Activated CD8-positive, alpha-beta memory T cell treated with anti-CD3 and anti-CD28 coated beads for 36 hours (primary cell): ENCODE results near the gene GPBP1. TPM values are rescaled to one million over a fixed set of nuclear protein-coding genes. Genes with fewer than 3 reads are reported as not detected.
"Not testable (repeated sequence)": the region's sequence is repeated elsewhere in the genome, so short reads cannot be mapped to it uniquely, and the experiment has no call there.

Experiments
- CTCF ChIA-PET: fragments of 350-600 bp; sonication (Branson Sonifier 250); formaldehyde crosslinking; loops from one replicate; lab custom pipeline; 2021; ENCODE audit warnings: antibody characterized with exemption; lab: Charles Lee
- POLR2A ChIA-PET: fragments of 350-600 bp; sonication (Branson Sonifier 250); formaldehyde crosslinking; loops from one replicate; lab custom pipeline; 2021; ENCODE audit warnings: antibody characterized with exemption; lab: Charles Lee
- total RNA-seq, 2 experiments: library from RNA; stranded (reverse); gene quantifications; one replicate each; pipeline ENCODE4 v1.2.3, GENCODE V29; 2021

The GPBP1 gene
- total RNA-seq: 10 to 100 TPM; 78.5 to 78.7 TPM

DNA sequence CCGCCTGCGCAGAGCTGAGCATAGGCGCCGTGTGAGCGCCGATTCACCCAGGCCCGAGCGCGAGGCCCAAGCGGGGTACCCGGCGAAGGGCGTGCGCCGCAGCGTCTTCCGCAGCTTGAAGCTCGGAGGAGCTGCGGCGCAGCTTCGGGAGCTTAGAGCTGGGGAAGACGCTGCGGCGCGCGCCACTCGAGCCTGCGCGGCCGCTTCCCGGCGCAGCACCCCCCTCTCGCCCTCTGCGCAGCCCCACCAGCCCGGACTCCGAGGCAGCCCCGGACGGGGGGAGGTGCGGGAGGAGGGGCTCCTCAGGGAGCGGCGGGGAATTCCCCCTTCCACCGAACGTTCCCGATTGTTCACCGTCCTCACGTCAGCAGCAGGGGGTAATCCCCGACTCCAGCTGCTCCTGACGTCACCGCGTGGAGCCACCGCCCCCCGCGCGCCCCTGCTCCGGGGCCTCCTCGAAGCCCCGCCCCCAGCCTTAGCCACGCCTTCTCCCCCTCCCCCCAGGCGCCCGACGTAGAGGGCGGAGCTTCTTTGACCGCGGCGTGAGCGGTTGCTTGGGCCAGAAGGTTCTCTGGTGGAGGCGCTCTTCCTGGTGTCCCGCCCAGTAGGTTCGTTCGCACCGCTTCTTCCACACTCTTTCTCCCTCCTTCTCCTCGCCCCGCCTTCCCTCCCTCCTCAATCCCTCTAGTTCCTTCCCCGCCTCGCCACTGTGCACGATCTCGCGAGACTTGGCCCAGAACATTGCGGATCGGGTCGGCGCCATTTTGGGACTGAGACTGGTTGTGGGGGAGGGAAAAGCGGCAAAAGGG is at the start of gene GPBP1:
TSS of gene GPBP1 (plus strand) at position 741 of the 809 bp plus-strand sequence. CDS start 40,072 bp downstream, outside the sequence.
- ChIA-PET CTCF (no interaction called here), POLR2A (interaction anchor here (1.3 to 1.5 kb wide), 3 partner anchors 46 to 263 kb away, joined by 6 to 10 read pairs (median 6); no protein-coding TSS in a partner anchor)

DNA sequence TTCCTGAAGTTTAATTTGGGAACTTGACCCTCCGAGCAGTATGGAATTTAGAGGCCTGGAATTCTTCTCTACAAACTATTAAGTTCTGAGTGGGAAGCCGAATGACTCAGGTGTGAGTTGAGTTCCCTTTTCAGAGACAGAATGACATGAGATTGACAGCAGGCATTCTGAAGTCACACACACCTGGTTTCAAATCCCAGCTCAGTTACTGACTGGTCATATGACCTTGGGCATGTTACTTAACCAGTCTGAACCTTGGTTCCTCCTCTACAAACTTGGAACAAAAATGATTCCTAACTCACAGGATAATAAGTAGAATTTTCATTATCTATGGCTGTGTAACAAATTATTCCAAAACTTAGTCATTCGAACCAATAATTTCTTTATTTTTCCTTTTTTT is 45.5 kb upstream of the GPBP1 start:
- ChIA-PET CTCF (interaction anchor here (1.6 kb wide), 1 partner anchor 10 kb away, joined by 6 read pairs; no protein-coding TSS in a partner anchor), POLR2A (no interaction called here)

- POLR2A ChIA-PET: no interaction called here
- CTCF ChIA-PET: no interaction called here
Observed at GRCh38 chr5:57133574-57133973, 40.3 kb upstream of the GPBP1 start.

GRCh38 chr5:57137401-57137800 is 36.5 kb upstream of the GPBP1 start:
- ChIA-PET CTCF (interaction anchor here (0.7 to 2.4 kb wide), 10 partner anchors 13 to 236 kb away, joined by 3 to 8 read pairs (median 4); no protein-coding TSS in a partner anchor), POLR2A (no interaction called here)

DNA sequence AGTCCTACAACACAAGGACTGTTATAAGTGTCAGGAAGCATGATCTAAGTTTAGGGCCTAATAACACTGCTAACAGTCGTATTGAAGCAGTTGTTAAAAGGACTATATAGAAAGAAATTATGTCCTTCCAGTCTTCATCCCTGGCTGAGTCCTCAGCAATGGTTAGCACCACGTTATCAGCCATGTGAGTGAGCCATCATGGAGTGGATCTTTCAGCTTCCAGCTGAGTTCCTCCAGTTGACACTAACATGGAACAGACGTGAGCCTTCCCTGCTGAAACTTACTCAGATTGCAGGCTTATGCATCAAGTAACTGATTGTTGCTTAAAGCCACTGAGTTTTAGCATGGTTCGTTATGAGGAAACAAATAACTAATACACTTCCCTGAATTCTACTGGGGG is 21.5 kb upstream of the GPBP1 start:
- CTCF ChIA-PET: interaction anchor here (0.6 kb wide), 1 partner anchor 1185 kb away, joined by 3 read pairs; no protein-coding TSS in a partner anchor
- POLR2A ChIA-PET: no interaction called here

GRCh38 chr5:57155033-57155432 is 18.8 kb upstream of the GPBP1 start:
- ChIA-PET CTCF (interaction anchor here (1.9 kb wide), 1 partner anchor 17 kb away, joined by 6 read pairs; no protein-coding TSS in a partner anchor), POLR2A (no interaction called here)

DNA sequence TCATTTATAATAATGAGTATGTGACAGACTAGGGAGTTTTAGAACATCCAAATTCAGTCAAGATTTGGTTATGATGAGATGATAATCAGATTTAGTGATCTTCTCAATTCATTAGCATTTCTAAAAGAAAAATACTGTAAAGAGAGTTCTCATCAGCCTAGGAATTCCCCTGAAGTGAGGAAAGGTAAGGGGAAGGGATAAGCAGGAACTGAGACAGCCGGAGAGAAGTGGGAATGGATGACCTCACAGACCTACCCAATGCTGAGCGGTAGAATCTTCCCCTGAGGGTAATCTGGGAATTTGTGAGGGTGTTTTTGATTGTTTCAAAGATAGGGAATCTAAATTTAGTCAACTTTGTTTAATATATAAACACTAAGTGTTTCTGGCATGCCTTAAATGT is 16.7 kb upstream of the GPBP1 start:
- ChIA-PET CTCF (no interaction called here), POLR2A (no interaction called here)

GRCh38 chr5:57157666-57158065 is 16.2 kb upstream of the GPBP1 start:
- CTCF ChIA-PET: no interaction called here
- POLR2A ChIA-PET: no interaction called here

- CTCF ChIA-PET: interaction anchor here (0.7 kb wide), 1 partner anchor 907 kb away, joined by 4 read pairs; no protein-coding TSS in a partner anchor
- POLR2A ChIA-PET: no interaction called here
Observed at GRCh38 chr5:57163553-57164006, 10.3 kb upstream of the GPBP1 start.

GRCh38 chr5:57164124-57164523 is 9.7 kb upstream of the GPBP1 start:
- ChIA-PET CTCF (interaction anchor here (0.7 kb wide), 1 partner anchor 907 kb away, joined by 4 read pairs; no protein-coding TSS in a partner anchor), POLR2A (no interaction called here)

GRCh38 chr5:57165171-57165570 is 8.7 kb upstream of the GPBP1 start:
- POLR2A ChIA-PET, CTCF ChIA-PET: not testable (repeated sequence)

DNA sequence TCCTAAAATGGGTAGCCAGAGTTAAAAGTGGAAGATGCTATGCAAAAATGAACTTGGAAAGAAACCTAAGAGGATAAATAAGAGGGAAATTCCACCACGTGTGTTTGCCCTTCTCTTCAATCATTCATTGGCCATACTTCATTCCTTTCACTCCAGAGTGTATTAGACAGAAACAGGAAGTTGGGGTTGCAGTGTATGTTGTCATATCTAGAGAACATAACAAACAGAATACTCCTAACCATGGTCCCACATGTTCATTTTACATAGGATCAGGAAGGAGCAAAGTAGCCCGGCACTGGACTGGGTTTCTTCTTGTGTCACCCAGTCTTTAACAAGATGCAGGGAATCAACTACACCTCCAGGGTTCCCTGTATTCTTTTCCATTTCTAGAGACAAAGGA is 7.6 kb upstream of the GPBP1 start:
- POLR2A ChIA-PET: no interaction called here
- CTCF ChIA-PET: no interaction called here

DNA sequence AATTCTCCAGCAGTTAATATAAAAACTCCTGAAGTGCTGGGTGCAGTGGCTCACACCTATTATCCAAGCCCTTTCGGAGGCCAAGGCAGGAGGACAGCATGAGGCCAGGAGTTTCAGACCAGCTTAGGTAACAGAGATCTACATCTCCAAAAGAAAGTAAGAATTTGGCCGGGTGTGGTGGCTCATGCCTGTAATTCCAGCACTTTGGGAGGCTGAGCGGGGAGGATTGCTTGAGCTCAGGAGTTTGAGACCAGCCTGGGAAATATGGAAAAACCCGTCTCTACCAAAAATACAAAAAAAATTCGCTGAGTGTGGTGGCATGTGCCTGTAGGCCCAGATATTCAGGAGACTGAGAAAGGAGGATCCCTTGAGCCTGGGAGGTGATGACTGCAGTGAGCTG is 6.7 kb upstream of the GPBP1 start:
- POLR2A ChIA-PET: interaction anchor here (0.5 kb wide), 1 partner anchor 29 kb away, joined by 3 read pairs; no protein-coding TSS in a partner anchor
- CTCF ChIA-PET: no interaction called here

- POLR2A ChIA-PET, CTCF ChIA-PET: not testable (repeated sequence)
Observed at GRCh38 chr5:57170116-57170515, 3.7 kb upstream of the GPBP1 start.

- CTCF ChIA-PET: no interaction called here
- POLR2A ChIA-PET: no interaction called here
Observed at GRCh38 chr5:57171816-57172465, 1.9 kb upstream of the GPBP1 start.

DNA sequence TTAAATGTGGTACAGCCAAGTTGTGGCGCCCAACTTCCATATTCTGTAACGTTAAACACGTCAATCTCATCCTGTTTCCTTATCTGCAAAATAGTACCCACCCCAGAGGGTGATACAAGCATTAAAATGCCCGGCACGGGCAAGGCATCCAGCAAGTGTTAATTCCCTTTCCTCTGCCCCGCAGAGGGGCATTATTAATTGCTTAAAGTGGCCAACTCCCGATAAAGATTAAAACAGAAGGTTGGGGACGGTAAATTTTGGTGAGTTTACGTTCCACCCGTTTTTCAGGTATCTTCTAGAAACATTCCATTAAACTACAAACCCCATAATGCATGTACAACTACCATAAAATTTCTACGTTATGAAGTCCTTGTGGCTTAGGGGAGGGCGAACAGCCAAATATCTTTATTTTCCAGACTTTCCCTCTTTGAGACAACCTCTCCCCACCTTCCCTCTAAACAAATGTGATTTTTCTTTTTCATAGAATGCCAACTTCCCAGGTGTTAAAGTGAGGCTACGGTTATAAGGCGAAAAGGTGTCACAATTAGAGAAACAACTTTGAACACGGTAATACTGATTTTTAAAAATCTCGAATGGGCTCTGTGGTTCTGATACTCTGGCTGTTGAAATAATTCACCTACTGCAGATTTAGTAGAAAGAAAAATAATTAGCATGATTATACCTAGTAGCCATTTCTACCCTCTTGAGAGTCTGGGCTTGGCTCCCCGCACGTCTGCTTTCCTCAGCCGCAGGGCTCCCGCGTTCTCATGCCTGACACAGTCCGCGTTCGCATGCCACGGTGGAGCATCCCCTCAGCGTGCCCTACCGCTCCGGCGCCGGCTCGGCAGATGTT is 1.2 kb upstream of the GPBP1 start:
- CTCF ChIA-PET: no interaction called here
- POLR2A ChIA-PET: interaction anchor here (1.3 to 1.5 kb wide), 3 partner anchors 47 to 262 kb away, joined by 6 to 10 read pairs (median 6); no protein-coding TSS in a partner anchor

- ChIA-PET POLR2A (interaction anchor here (1.4 to 1.5 kb wide), 2 partner anchors 224 to 264 kb away, joined by 6 to 10 read pairs; no protein-coding TSS in a partner anchor), CTCF (no interaction called here)
Observed at GRCh38 chr5:57174128-57174889, 450 bp downstream of the GPBP1 start.

GRCh38 chr5:57174890-57175510 is 1.1 kb downstream of the GPBP1 start:
- ChIA-PET CTCF (interaction anchor here (0.6 kb wide), 1 partner anchor 63 kb away, joined by 3 read pairs; no protein-coding TSS in a partner anchor), POLR2A (interaction anchor here (1.3 kb wide), 1 partner anchor 265 kb away, joined by 3 read pairs; the partner anchor contains the start of gene SETD9)
